Gastrocnemius medialis (tissue), 4 donors: ENCODE measurements around the gene C19orf44. TPM values are rescaled to one million over a fixed set of nuclear protein-coding genes. Genes with fewer than 3 reads are reported as not detected.
"Not testable (repeated sequence)": the region's sequence is repeated elsewhere in the genome, so short reads cannot be mapped to it uniquely, and the experiment has no call there.

Experiments used
- ATAC-seq, 2 donors: fragments of 150-250 bp; one replicate each; pipeline ENCODE4 v1.9.1; 2016
- DNase-seq, 2 donors: peaks; one replicate each; pipeline ENCODE4 v3.0.0-alpha.2; 2019
- H3K27ac ChIP-seq, 4 donors: fragments of 200-600 bp; sonication (generic); 1 replicate in 1 of 4; 2 replicates in 3 of 4; pipeline ENCODE4 v1.5.1; 2016 to 2018; ENCODE audit warnings: mild to moderate bottlenecking in 2 of 4, moderate library complexity in 1 of 4
- H3K27me3 ChIP-seq, 3 donors: fragments of 200-600 bp; sonication (generic) in 2 of 3; 1 replicate in 1 of 3; 2 replicates in 2 of 3; pipeline versions ENCODE4 v1.5.1 to v1.6.0; 2016 to 2019; ENCODE audit warnings: mild to moderate bottlenecking in 1 of 3, moderate library complexity in 1 of 3
- H3K36me3 ChIP-seq, 2 donors: fragments of 200-600 bp; sonication (generic) in 1 of 2; one replicate each; pipeline ENCODE4 v1.5.1; 2017 to 2018
- H3K4me1 ChIP-seq, 2 donors: fragments of 200-600 bp; sonication (generic) in 1 of 2; one replicate each; pipeline ENCODE4 v1.5.1; 2016 to 2017; ENCODE audit warnings: mild to moderate bottlenecking in 2 of 2
- H3K4me3 ChIP-seq, 4 donors: fragments of 200-600 bp; sonication (generic) in 3 of 4; 1 replicate in 1 of 4; 2 replicates in 3 of 4; pipeline ENCODE4 v1.5.1; 2016 to 2019; ENCODE audit warnings: mild to moderate bottlenecking in 2 of 4
- H3K9me3 ChIP-seq, 3 donors: fragments of 200-600 bp; sonication (generic) in 2 of 3; 1 replicate in 1 of 3; 2 replicates in 2 of 3; pipeline ENCODE4 v1.5.1; 2016 to 2019
- POLR2A ChIP-seq, 2 donors: fragments of 450-650 bp; IDR thresholded peaks; one replicate each; pipeline ENCODE4 v1.6.1; 2017; ENCODE audit warnings: antibody characterized with exemption in 2 of 2, mild to moderate bottlenecking in 2 of 2, moderate library complexity in 2 of 2
- in situ Hi-C, 4 donors: fragments of 200-750 bp; cut with MboI; loops; one replicate each; pipeline versions ENCODE4 v1.15.0 to v1.8.0; 2017; ENCODE audit warnings: low sequenced_read_pairs in 4 of 4
- intact Hi-C: fragments of 100-400 bp; cut with DNase I; formaldehyde crosslinking; loops from one replicate; pipeline ENCODE4 v1.15.1; 2023; ENCODE audit warnings: low total_unique reads
- total RNA-seq, 4 donors: library from RNA; depleted of rRNA; stranded (reverse); fragments of >200 nt; gene quantifications; one replicate each; pipeline versions ENCODE4 v1.1.0 to v1.2.3, GENCODE V29; 2016
- TF ChIP-seq, protein P1 (sequence below), 5 experiments: fragments of 450-650 bp in 3 of 5; fragments of 200-600 bp in 2 of 5; sonication (generic) in 2 of 5; IDR thresholded peaks in 4 of 5; conservative IDR thresholded peaks in 1 of 5; 1 replicate in 4 of 5; 2 replicates in 1 of 5; pipeline ENCODE4 v1.5.1; 2016 to 2019; ENCODE audit warnings: antibody characterized with exemption in 5 of 5, mild to moderate bottlenecking in 3 of 5, moderate library complexity in 3 of 5

C19orf44 gene
- total RNA-seq, 4 donors from 2014 or later: 4.1 to 7.1 (median 5.0) TPM

DNA sequence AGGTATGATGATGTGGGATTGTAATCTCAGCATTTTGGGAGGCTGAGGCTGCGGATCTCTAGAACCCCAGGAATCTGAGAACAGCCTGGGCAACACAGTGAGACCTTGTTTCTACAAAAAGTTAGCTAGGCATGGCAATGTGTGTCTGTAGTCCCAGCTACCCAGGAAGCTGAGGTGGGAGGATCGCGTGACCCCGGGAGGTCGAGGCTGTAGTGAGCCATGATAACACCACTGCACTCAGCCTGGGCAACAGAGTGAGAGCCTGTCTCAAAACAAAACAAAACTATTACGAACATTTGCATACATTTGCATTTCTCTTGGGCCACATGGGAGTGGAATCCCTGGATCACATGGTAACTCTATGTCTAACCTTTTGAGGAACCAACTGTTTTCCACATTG, 1.6 kb downstream of the C19orf44 start:
- intact Hi-C loops (loop anchor here (2.0 kb wide), 2 partner anchors 45 to 55 kb away; partner anchors contain the start of gene CHERP), in situ Hi-C loops (loop anchor here in 1 of 4 donors (10.0 kb wide), 1 partner anchor 63 kb away; no protein-coding TSS in a partner anchor)
- DNase-seq (no peak), ATAC-seq (no peak)
- no peaks in the 10 kb centered on the region for H3K27me3 ChIP-seq
- peaks cover 4 to 10% of the 10 kb centered on the region in 2 donors for H3K4me1 ChIP-seq
- peaks cover 0 to 2% of the 10 kb centered on the region in 2 donors for H3K36me3 ChIP-seq
- no peak overlapping the region for H3K27ac ChIP-seq
- no peak overlapping the region for H3K4me3 ChIP-seq
- no peaks in the 10 kb centered on the region for H3K9me3 ChIP-seq
- TF ChIP-seq, protein P1, sequence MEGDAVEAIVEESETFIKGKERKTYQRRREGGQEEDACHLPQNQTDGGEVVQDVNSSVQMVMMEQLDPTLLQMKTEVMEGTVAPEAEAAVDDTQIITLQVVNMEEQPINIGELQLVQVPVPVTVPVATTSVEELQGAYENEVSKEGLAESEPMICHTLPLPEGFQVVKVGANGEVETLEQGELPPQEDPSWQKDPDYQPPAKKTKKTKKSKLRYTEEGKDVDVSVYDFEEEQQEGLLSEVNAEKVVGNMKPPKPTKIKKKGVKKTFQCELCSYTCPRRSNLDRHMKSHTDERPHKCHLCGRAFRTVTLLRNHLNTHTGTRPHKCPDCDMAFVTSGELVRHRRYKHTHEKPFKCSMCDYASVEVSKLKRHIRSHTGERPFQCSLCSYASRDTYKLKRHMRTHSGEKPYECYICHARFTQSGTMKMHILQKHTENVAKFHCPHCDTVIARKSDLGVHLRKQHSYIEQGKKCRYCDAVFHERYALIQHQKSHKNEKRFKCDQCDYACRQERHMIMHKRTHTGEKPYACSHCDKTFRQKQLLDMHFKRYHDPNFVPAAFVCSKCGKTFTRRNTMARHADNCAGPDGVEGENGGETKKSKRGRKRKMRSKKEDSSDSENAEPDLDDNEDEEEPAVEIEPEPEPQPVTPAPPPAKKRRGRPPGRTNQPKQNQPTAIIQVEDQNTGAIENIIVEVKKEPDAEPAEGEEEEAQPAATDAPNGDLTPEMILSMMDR (IDR thresholded peaks at IDR 0.05 in 4 of 5, conservative IDR thresholded peaks at IDR 0.05 in 1 of 5): no peak
- TF ChIP-seq POLR2A (IDR thresholded peaks at IDR 0.05): no peak

DNA sequence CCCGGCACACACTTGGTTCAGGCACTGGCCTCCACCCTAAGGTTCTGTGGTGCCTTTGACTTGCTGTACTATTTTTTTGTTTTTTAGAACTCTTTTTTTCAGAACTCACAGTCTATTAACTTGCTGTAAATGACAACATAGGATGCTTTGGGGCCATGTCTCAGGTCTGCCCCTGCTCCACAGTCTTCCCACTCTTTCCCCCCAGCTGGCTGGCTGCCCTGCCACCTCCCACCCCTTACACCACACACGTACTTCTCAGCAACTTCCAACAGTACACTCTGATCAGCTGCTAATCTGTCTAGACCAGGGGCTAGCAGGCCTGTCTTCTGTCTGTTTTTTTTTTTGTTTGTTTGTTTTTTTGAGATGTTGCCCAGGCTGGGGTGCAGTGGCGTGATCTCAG, 8.1 kb downstream of the C19orf44 start:
- no peaks in the 10 kb centered on the region for H3K9me3 ChIP-seq
- peaks cover 0 to 12% of the 10 kb centered on the region in 2 donors for H3K36me3 ChIP-seq
- no peak for DNase-seq
- no peak overlapping the region for H3K27ac ChIP-seq
- H3K4me1 ChIP-seq: no peaks in the 10 kb centered on the region
- H3K4me3 ChIP-seq: no peak overlapping the region
- intact Hi-C loops (no loop called here), in situ Hi-C loops (loop anchor here in 1 of 4 donors (25.0 kb wide), 1 partner anchor 292 kb away; no protein-coding TSS in a partner anchor)
- H3K27me3 ChIP-seq: no peaks in the 10 kb centered on the region
- TF ChIP-seq, protein P1 (IDR thresholded peaks at IDR 0.05 in 4 of 5, conservative IDR thresholded peaks at IDR 0.05 in 1 of 5): no peak
- no peak for TF ChIP-seq POLR2A (IDR thresholded peaks at IDR 0.05)
- no peak for ATAC-seq

DNA sequence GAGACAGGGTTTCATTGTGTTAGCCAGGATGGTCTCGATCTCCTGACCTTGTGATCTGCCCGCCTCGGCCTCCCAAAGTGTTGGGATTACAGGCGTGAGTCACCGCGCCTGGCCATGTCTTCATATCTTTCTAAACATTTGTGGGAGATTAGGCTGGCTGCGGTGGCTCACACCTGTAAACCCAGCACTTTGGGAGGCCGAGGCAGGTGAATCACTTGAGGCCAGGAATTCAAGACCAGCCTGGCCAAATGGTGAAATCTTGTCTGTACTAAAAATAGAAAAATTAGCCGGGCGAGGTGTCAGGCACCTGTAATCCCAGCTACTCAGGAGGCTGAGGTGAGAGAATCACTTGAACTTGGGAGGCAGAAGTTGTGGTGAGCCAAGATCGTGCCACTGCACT, 10.0 kb downstream of the C19orf44 start:
- ATAC-seq, DNase-seq, H3K27ac ChIP-seq, intact Hi-C loops, H3K27me3 ChIP-seq, H3K4me1 ChIP-seq, H3K4me3 ChIP-seq, H3K9me3 ChIP-seq: not testable (repeated sequence)
- peaks cover 0 to 30% of the 10 kb centered on the region in 2 donors for H3K36me3 ChIP-seq
- in situ Hi-C loops: loop anchor here in 1 of 4 donors (25.0 kb wide), 1 partner anchor 294 kb away; no protein-coding TSS in a partner anchor

DNA sequence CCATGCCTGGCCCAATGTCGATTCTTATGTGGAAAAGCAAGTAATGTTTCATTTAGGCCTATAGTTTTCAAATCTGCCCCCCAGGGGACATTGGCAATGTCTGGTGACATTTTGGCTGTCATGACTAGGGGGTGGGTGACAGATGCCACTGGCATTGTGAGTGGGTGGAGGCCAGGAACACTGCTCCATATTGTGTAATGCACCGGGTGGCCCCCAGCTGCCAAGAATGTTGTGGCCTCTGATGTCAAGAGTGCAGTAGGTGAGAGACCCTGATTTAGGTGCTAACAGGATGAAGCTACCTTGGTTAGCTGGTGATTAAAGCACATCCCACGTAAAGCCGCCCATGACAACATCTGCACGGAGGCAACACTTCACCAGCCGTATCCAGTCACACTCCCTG, 10.8 kb downstream of the C19orf44 start:
- in situ Hi-C loops: loop anchor here in 1 of 4 donors (25.0 kb wide), 1 partner anchor 295 kb away; no protein-coding TSS in a partner anchor
- Histone ChIP-seq H3K27ac (no peak overlapping the region), H3K4me3 (no peak overlapping the region)

DNA sequence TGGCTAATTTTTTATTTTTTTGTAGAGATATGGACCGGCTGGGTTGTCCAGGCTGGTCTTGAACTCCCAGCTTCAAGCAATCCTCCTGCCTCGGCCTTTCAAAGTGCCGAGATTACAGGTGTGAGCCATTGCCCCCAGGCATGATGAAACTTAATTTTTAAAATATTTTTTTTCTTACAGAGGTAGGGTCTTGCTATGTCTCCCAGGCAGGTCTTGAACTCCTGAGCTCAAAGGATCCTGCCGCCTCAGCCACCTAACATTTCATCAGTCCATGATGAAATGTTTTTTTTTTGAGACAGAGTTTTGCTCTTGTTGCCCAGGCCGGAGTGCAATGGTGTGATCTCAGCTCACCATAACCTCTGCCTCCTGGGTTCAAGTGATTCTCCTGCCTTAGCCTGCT, 12.4 kb downstream of the C19orf44 start:
- DNase-seq (no peak), ATAC-seq (no peak)
- H3K4me3 ChIP-seq: no peak overlapping the region
- no peaks in the 10 kb centered on the region for H3K27me3 ChIP-seq
- in situ Hi-C loops: loop anchor here in 1 of 4 donors (25.0 kb wide), 1 partner anchor 296 kb away; no protein-coding TSS in a partner anchor
- no peak overlapping the region for H3K27ac ChIP-seq
- H3K9me3 ChIP-seq: no peaks in the 10 kb centered on the region
- H3K4me1 ChIP-seq: no peaks in the 10 kb centered on the region
- H3K36me3 ChIP-seq: peaks cover 0 to 34% of the 10 kb centered on the region in 2 donors
- intact Hi-C loops: no loop called here
- TF ChIP-seq POLR2A (IDR thresholded peaks at IDR 0.05): no peak
- TF ChIP-seq, protein P1 (IDR thresholded peaks at IDR 0.05 in 4 of 5, conservative IDR thresholded peaks at IDR 0.05 in 1 of 5): no peak

More for the DNA sequence above, 10.8 kb downstream of the C19orf44 start:
- Histone ChIP-seq H3K36me3 (peaks cover 0 to 36% of the 10 kb centered on the region in 2 donors), H3K27me3 (no peaks in the 10 kb centered on the region), H3K4me1 (no peaks in the 10 kb centered on the region), H3K9me3 (no peaks in the 10 kb centered on the region)
- peak in 1 of 2 donors; percentile 42 for DNase-seq
- no peak for TF ChIP-seq POLR2A (IDR thresholded peaks at IDR 0.05)
- TF ChIP-seq, protein P1 (IDR thresholded peaks at IDR 0.05 in 4 of 5, conservative IDR thresholded peaks at IDR 0.05 in 1 of 5): no peak
- intact Hi-C loops: no loop called here
- ATAC-seq: peak in 1 of 2 donors; percentile 72
